Natural killer cell (primary cell): ENCODE results near the gene SLC8A1. TPM values are rescaled to one million over a fixed set of nuclear protein-coding genes. Genes with fewer than 3 reads are reported as not detected.

Experiments
- ATAC-seq, 3 donors: fragments of 150-1000 bp in 2 of 3; fragments of 200-7000 bp in 1 of 3; cut with Tn5 transposase; 1 replicate in 1 of 3; 2 replicates in 2 of 3; pipeline ENCODE4 v1.10.0; 2021; ENCODE audit warnings: mild to moderate bottlenecking in 2 of 3, moderate library complexity in 2 of 3
- DNase-seq, 2 donors: peaks; one replicate each; pipeline versions ENCODE4 v3.0.0 to v3.0.0-alpha.2; 2013 to 2021; ENCODE audit warnings: mixed read lengths in 1 of 2
- H3K27ac ChIP-seq: one replicate; pipeline ENCODE4 v1.5.1; 2013; ENCODE audit warnings: mild to moderate bottlenecking, low read length
- H3K27me3 ChIP-seq: one replicate; pipeline ENCODE4 v1.6.1; 2013; ENCODE audit warnings: low read length; ENCODE audit not compliant: control insufficient read depth, insufficient read depth
- H3K36me3 ChIP-seq: one replicate; pipeline ENCODE4 v1.6.1; 2013; ENCODE audit warnings: low read length; ENCODE audit not compliant: control insufficient read depth, insufficient read depth
- H3K4me1 ChIP-seq: one replicate; pipeline ENCODE4 v1.6.1; 2013; ENCODE audit warnings: low read length; ENCODE audit not compliant: control insufficient read depth, insufficient read depth
- H3K4me3 ChIP-seq: one replicate; pipeline ENCODE4 v1.5.1; 2013; ENCODE audit warnings: low read length
- H3K9me3 ChIP-seq: one replicate; pipeline ENCODE4 v1.6.1; 2013; ENCODE audit warnings: low read length; ENCODE audit not compliant: control insufficient read depth, insufficient read depth
- H3K27ac Mint-ChIP-seq, 2 donors: one replicate each; pipeline ENCODE4 v1.8.0; 2022; ENCODE audit warnings: mild to moderate bottlenecking in 2 of 2, mixed read lengths in 2 of 2, moderate library complexity in 1 of 2
- H3K27me3 Mint-ChIP-seq, 2 donors: one replicate each; pipeline ENCODE4 v1.8.0; 2022; ENCODE audit warnings: low read depth in 2 of 2, mixed read lengths in 2 of 2
- H3K36me3 Mint-ChIP-seq: one replicate; pipeline ENCODE4 v1.8.0; 2022; ENCODE audit warnings: mixed read lengths
- H3K4me1 Mint-ChIP-seq, 2 donors: one replicate each; pipeline ENCODE4 v1.8.0; 2022; ENCODE audit warnings: mixed read lengths in 2 of 2
- H3K4me3 Mint-ChIP-seq: one replicate; pipeline ENCODE4 v1.8.0; 2022; ENCODE audit warnings: mild to moderate bottlenecking, moderate library complexity, mixed read lengths
- H3K9me3 Mint-ChIP-seq, 2 donors: one replicate each; pipeline ENCODE4 v1.8.0; 2022; ENCODE audit warnings: mixed read lengths in 2 of 2
- CTCF ChIP-seq: fragments of 200-600 bp; IDR thresholded peaks from one replicate; pipeline ENCODE4 v1.8.0; 2022; ENCODE audit warnings: antibody characterized with exemption
- WGBS: methylation state at CpG from one replicate; pipeline ENCODE4 v1.1.7; 2013; ENCODE audit warnings: missing lambda C conversion rate; ENCODE audit not compliant: insufficient coverage; 5-methylcytosine and 5-hydroxymethylcytosine counted together
- intact Hi-C: fragments of 100-400 bp; cut with micrococcal nuclease; formaldehyde crosslinking; loops from one replicate; pipeline ENCODE4 v1.14.2; 2022
- total RNA-seq, 4 donors: library from RNA; stranded (reverse); fragments of 120-200 nt in 1 of 4; gene quantifications; one replicate each; pipeline versions ENCODE4 v1.2.3 to v1.2.4, GENCODE V29; 2013 to 2022

SLC8A1 gene
- total RNA-seq, 3 donors from 2014 or later (not counting 1 experiment from before 2014, with no cell fraction given), result 1.4 to 4.7 (median 3.6) TPM

- no peak overlapping the region for H3K27ac Mint-ChIP-seq
- H3K4me1 ChIP-seq, result no peaks in the 10 kb centered on the region
- H3K36me3 ChIP-seq, result no peaks in the 10 kb centered on the region
- H3K4me3 ChIP-seq, result no peak overlapping the region
- H3K9me3 ChIP-seq, result no peaks in the 10 kb centered on the region
- no peaks in the 10 kb centered on the region for H3K36me3 Mint-ChIP-seq
- H3K4me1 Mint-ChIP-seq, result no peaks in the 10 kb centered on the region
- no peak for TF ChIP-seq CTCF
- no peaks in the 10 kb centered on the region for H3K27me3 ChIP-seq
- no peak overlapping the region for H3K4me3 Mint-ChIP-seq
- intact Hi-C loops, result no loop called here
- ATAC-seq, result no peak
- no peak for DNase-seq
- H3K9me3 Mint-ChIP-seq, result no peaks in the 10 kb centered on the region
- H3K27ac ChIP-seq, result no peak overlapping the region
- H3K27me3 Mint-ChIP-seq, result no peaks in the 10 kb centered on the region
These were observed 166.5 kb downstream of the SLC8A1 start for GRCh38 chr2:40285391-40285790.

- Histone ChIP-seq H3K27ac (no peak overlapping the region), H3K9me3 (no peaks in the 10 kb centered on the region), H3K27me3 (no peaks in the 10 kb centered on the region), H3K4me3 (no peak overlapping the region), H3K4me1 (no peaks in the 10 kb centered on the region), H3K36me3 (no peaks in the 10 kb centered on the region)
- WGBS, result 100% methylated on average over 1 of the region's 1 CpG
- intact Hi-C loops, result no loop called here
- H3K4me3 Mint-ChIP-seq, result no peak overlapping the region
- H3K9me3 Mint-ChIP-seq, result no peaks in the 10 kb centered on the region
- no peak overlapping the region for H3K27ac Mint-ChIP-seq
- ATAC-seq, result no peak
- H3K36me3 Mint-ChIP-seq, result no peaks in the 10 kb centered on the region
- H3K27me3 Mint-ChIP-seq, result no peaks in the 10 kb centered on the region
- no peaks in the 10 kb centered on the region for H3K4me1 Mint-ChIP-seq
- DNase-seq, result no peak
- no peak for TF ChIP-seq CTCF
These were observed 167.1 kb downstream of the SLC8A1 start for GRCh38 chr2:40284797-40285196.

- Histone ChIP-seq H3K36me3 (no peaks in the 10 kb centered on the region), H3K27ac (no peak overlapping the region), H3K4me1 (no peaks in the 10 kb centered on the region), H3K4me3 (no peak overlapping the region), H3K27me3 (no peaks in the 10 kb centered on the region), H3K9me3 (no peaks in the 10 kb centered on the region)
- Mint-ChIP-seq H3K36me3 (no peaks in the 10 kb centered on the region), H3K27me3 (no peaks in the 10 kb centered on the region), H3K4me3 (no peak overlapping the region), H3K27ac (no peak overlapping the region), H3K4me1 (no peaks in the 10 kb centered on the region), H3K9me3 (peaks cover 0 to under 1% of the 10 kb centered on the region in 2 donors)
- TF ChIP-seq CTCF, result no peak
- intact Hi-C loops, result no loop called here
- 95% methylated on average over 7 of the region's 7 CpGs for WGBS
- ATAC-seq (no peak), DNase-seq (no peak)
These were observed 168.6 kb downstream of the SLC8A1 start for GRCh38 chr2:40283111-40283909.

- no peaks in the 10 kb centered on the region for H3K36me3 ChIP-seq
- no peaks in the 10 kb centered on the region for H3K4me1 Mint-ChIP-seq
- no peaks in the 10 kb centered on the region for H3K36me3 Mint-ChIP-seq
- no peak overlapping the region for H3K4me3 Mint-ChIP-seq
- H3K4me1 ChIP-seq, result no peaks in the 10 kb centered on the region
- no peak overlapping the region for H3K27ac Mint-ChIP-seq
- ATAC-seq (no peak), DNase-seq (no peak)
- no peak overlapping the region for H3K4me3 ChIP-seq
- WGBS, result 76% methylated on average over 7 of the region's 7 CpGs
- intact Hi-C loops, result no loop called here
- no peak overlapping the region for H3K27ac ChIP-seq
- H3K27me3 ChIP-seq, result no peaks in the 10 kb centered on the region
- H3K9me3 Mint-ChIP-seq, result peaks cover 0 to 2% of the 10 kb centered on the region in 2 donors
- H3K27me3 Mint-ChIP-seq, result no peaks in the 10 kb centered on the region
- H3K9me3 ChIP-seq, result no peaks in the 10 kb centered on the region
- TF ChIP-seq CTCF, result no peak
These were observed 169.5 kb downstream of the SLC8A1 start for GRCh38 chr2:40282428-40282827.
